Hepatocyte (in vitro differentiated cells): ENCODE data around the gene OSBPL3. TPM values are rescaled to one million over a fixed set of nuclear protein-coding genes. Genes with fewer than 3 reads are reported as not detected.

Experiments used
- DNase-seq: peaks from one replicate; pipeline ENCODE4 v3.0.0-alpha.2; 2016; ENCODE audit warnings: low spot score
- H2AFZ ChIP-seq: fragments of 200-600 bp; sonication (generic); 2 replicates; pipeline ENCODE4 v1.6.0; 2016; ENCODE audit warnings: antibody characterized with exemption, mild to moderate bottlenecking
- H3K27ac ChIP-seq: fragments of 200-600 bp; sonication (generic); 2 replicates; pipeline ENCODE4 v1.5.1; 2016; ENCODE audit warnings: mild to moderate bottlenecking
- H3K27me3 ChIP-seq: fragments of 200-600 bp; sonication (generic); 2 replicates; pipeline ENCODE4 v1.6.1; 2016
- H3K36me3 ChIP-seq: fragments of 200-600 bp; sonication (generic); replicated peaks from 2 replicates; pipeline ENCODE4 v1.5.1; 2016; ENCODE audit warnings: low read depth; ENCODE audit not compliant: insufficient read depth
- H3K4me1 ChIP-seq: fragments of 200-600 bp; sonication (generic); 2 replicates; pipeline ENCODE4 v1.5.1; 2016; ENCODE audit warnings: mild to moderate bottlenecking, moderate library complexity; ENCODE audit not compliant: insufficient read depth
- H3K4me2 ChIP-seq: fragments of 200-600 bp; sonication (generic); 2 replicates; pipeline ENCODE4 v1.6.0; 2016
- H3K4me3 ChIP-seq: fragments of 200-600 bp; sonication (generic); 2 replicates; pipeline ENCODE4 v1.5.1; 2016; ENCODE audit warnings: mild to moderate bottlenecking
- H3K79me2 ChIP-seq: fragments of 200-600 bp; sonication (generic); 2 replicates; pipeline ENCODE4 v1.6.0; 2017; ENCODE audit warnings: mild to moderate bottlenecking
- H3K9me2 ChIP-seq: fragments of 200-600 bp; sonication (generic); replicated peaks from 2 replicates; pipeline ENCODE4 v1.6.0; 2017; ENCODE audit warnings: mild to moderate bottlenecking; ENCODE audit not compliant: insufficient read depth
- H3K9me3 ChIP-seq: fragments of 200-600 bp; sonication (generic); 2 replicates; pipeline ENCODE4 v1.5.1; 2016; ENCODE audit warnings: low read depth, mild to moderate bottlenecking
- H4K20me1 ChIP-seq: fragments of 200-600 bp; sonication (generic); 2 replicates; pipeline ENCODE4 v1.6.0; 2016; ENCODE audit warnings: mild to moderate bottlenecking; ENCODE audit not compliant: insufficient read depth, poor library complexity, severe bottlenecking
- EZH2 ChIP-seq: fragments of 200-600 bp; sonication (generic); IDR thresholded peaks from 2 replicates; pipeline ENCODE4 v1.6.1; 2016; ENCODE audit warnings: antibody characterized with exemption, mild to moderate bottlenecking, borderline replicate concordance
- EZH2phosphoT487 ChIP-seq: fragments of 200-600 bp; sonication (generic); IDR thresholded peaks from one replicate; pipeline ENCODE4 v1.6.1; 2018; ENCODE audit warnings: antibody characterized with exemption, mild to moderate bottlenecking, low read depth, moderate library complexity; ENCODE audit not compliant: unreplicated experiment, severe bottlenecking
- WGBS: methylation state at CpG from one replicate; pipeline ENCODE4 v1.1.6; 2016; ENCODE audit warnings: low lambda C conversion rate; ENCODE audit errors: missing lambda C conversion rate; 5-methylcytosine and 5-hydroxymethylcytosine counted together
- polyA plus RNA-seq: library from polyadenylated mRNA; unstranded; fragments of >200 nt; fragmentation: Nextera tagmentation; extraction: Ambion mirVana; gene quantifications from 2 replicates; pipeline ENCODE4 v1.2.1, GENCODE V29; 2016
- total RNA-seq: library from RNA; depleted of rRNA; stranded (reverse); fragments of >200 nt; gene quantifications from 2 replicates; pipeline ENCODE4 v1.2.3, GENCODE V29; 2014
- TF ChIP-seq, protein P1 (sequence below): fragments of 200-600 bp; sonication (generic); IDR thresholded peaks from 2 replicates; pipeline ENCODE4 v1.5.1; 2016; ENCODE audit warnings: antibody characterized with exemption, mild to moderate bottlenecking; ENCODE audit not compliant: poor library complexity

Gene OSBPL3
- total and polyA plus RNA-seq, 2 experiments from 2014 or later, result 11.4 to 18.0 TPM

DNA sequence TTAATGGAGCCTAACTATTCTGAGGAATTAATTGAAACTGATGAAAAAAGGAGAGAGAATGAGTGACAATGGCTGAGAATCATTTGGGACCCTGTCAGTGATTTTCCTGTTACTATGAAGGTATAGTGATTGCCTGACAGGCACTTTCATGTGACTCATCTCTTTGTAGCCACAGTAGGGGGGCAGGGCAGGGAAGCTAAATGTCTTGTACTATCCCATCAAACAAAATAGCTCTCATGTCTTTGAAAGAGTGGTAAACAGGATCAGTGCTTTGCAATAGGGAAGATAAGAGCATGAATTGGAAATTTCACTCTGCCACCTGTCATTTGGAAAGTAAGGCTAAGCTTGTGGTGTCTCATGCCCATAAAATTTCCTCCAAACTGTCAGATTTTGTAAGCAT, 128.2 kb downstream of the OSBPL3 start:
- Histone ChIP-seq H4K20me1 (no peaks in the 10 kb centered on the region), H3K9me2 (no peaks in the 10 kb centered on the region), H3K4me3 (no peak overlapping the region), H3K79me2 (no peaks in the 10 kb centered on the region), H3K36me3 (no peaks in the 10 kb centered on the region), H2AFZ (no peak overlapping the region), H3K27ac (no peak overlapping the region), H3K27me3 (no peaks in the 10 kb centered on the region), H3K9me3 (no peaks in the 10 kb centered on the region), H3K4me2 (no peak overlapping the region), H3K4me1 (no peaks in the 10 kb centered on the region)
- no peak for TF ChIP-seq EZH2
- TF ChIP-seq, protein P1, sequence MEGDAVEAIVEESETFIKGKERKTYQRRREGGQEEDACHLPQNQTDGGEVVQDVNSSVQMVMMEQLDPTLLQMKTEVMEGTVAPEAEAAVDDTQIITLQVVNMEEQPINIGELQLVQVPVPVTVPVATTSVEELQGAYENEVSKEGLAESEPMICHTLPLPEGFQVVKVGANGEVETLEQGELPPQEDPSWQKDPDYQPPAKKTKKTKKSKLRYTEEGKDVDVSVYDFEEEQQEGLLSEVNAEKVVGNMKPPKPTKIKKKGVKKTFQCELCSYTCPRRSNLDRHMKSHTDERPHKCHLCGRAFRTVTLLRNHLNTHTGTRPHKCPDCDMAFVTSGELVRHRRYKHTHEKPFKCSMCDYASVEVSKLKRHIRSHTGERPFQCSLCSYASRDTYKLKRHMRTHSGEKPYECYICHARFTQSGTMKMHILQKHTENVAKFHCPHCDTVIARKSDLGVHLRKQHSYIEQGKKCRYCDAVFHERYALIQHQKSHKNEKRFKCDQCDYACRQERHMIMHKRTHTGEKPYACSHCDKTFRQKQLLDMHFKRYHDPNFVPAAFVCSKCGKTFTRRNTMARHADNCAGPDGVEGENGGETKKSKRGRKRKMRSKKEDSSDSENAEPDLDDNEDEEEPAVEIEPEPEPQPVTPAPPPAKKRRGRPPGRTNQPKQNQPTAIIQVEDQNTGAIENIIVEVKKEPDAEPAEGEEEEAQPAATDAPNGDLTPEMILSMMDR, result no peak
- no peak for TF ChIP-seq EZH2phosphoT487
- DNase-seq, result no peak

GRCh38 chr7:24848878-24849277, 131.1 kb downstream of the OSBPL3 start:
- no peak for DNase-seq
- Histone ChIP-seq H3K27ac (no peak overlapping the region), H3K27me3 (no peaks in the 10 kb centered on the region), H4K20me1 (no peaks in the 10 kb centered on the region), H3K79me2 (no peaks in the 10 kb centered on the region), H3K4me2 (no peak overlapping the region), H3K9me2 (no peaks in the 10 kb centered on the region), H2AFZ (no peak overlapping the region), H3K4me3 (no peak overlapping the region), H3K4me1 (no peaks in the 10 kb centered on the region), H3K36me3 (no peaks in the 10 kb centered on the region), H3K9me3 (no peaks in the 10 kb centered on the region)
- TF ChIP-seq EZH2phosphoT487 (no peak), EZH2 (no peak)
- TF ChIP-seq, protein P1, result no peak
- 96% methylated on average over 16 of the region's 16 CpGs for WGBS

DNA sequence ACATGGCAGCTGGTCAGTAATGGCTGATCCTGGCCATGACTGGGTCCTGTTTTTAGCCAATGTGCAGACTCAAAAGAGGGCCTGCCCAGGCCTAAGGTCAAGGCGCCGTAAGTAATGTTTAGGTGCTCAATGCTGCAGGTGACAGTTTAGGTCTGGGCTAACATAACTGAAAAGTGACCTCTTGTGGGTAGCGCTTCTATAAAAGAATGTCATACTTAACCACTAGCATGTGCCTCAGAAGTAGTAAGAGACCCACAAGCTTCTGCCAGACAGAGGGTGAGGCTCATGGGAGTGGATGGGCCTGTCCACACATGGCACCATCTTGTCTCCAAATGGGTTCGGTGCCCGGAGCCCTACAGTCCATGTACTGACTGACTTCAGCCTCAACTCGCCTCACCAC, 132.2 kb downstream of the OSBPL3 start:
- no peaks in the 10 kb centered on the region for H3K9me3 ChIP-seq
- H3K27me3 ChIP-seq, result no peaks in the 10 kb centered on the region
- H3K4me2 ChIP-seq, result no peak overlapping the region
- H3K36me3 ChIP-seq, result no peaks in the 10 kb centered on the region
- WGBS, result 95% methylated on average over 6 of the region's 6 CpGs
- no peaks in the 10 kb centered on the region for H4K20me1 ChIP-seq
- H3K4me3 ChIP-seq, result no peak overlapping the region
- no peak for DNase-seq
- TF ChIP-seq, protein P1, result no peak
- TF ChIP-seq EZH2phosphoT487 (no peak), EZH2 (no peak)
- H3K4me1 ChIP-seq, result no peaks in the 10 kb centered on the region
- no peak overlapping the region for H2AFZ ChIP-seq
- no peaks in the 10 kb centered on the region for H3K79me2 ChIP-seq
- no peaks in the 10 kb centered on the region for H3K9me2 ChIP-seq
- H3K27ac ChIP-seq, result no peak overlapping the region
